Renal pelvis (tissue), 3 donors: Measurements from ENCODE around the gene ILDR2. TPM values are rescaled to one million over a fixed set of nuclear protein-coding genes. Genes with fewer than 3 reads are reported as not detected.

Source experiments
- polyA plus RNA-seq, 3 donors: library from polyadenylated mRNA; unstranded; fragments of 120-200 nt; gene quantifications; one replicate each; pipeline ENCODE4 v1.2.1, GENCODE V29; 2013; ENCODE audit not compliant: insufficient read length in 3 of 3

Gene ILDR2
- polyA plus RNA-seq, 3 donors: 14.1 to 16.9 (median 15.0) TPM

Other genes starting within 250 kb of the ILDR2 start
- 10 to 100 TPM; 40.7 to 42.8 (median 41.6) TPM for gene POGK, start 136.1 kb downstream of the ILDR2 start, polyA plus RNA-seq
- gene TADA1, start 99.3 kb downstream of the ILDR2 start, polyA plus RNA-seq: 10 to 100 TPM; 22.4 to 25.7 (median 23.9) TPM
- 1 to 10 TPM; 1.9 to 3.9 (median 3.3) TPM for gene MAEL, start 13.7 kb upstream of the ILDR2 start, polyA plus RNA-seq
- 1 to 10 TPM in 2 of 3 donors, under 1 TPM in 1; 0.64 to 1.8 (median 1.8) TPM for gene GPA33, start 114.8 kb upstream of the ILDR2 start, polyA plus RNA-seq
- under 1 TPM; 0.36 to 0.55 (median 0.54) TPM for gene STYXL2, start 118.5 kb upstream of the ILDR2 start, polyA plus RNA-seq
- 10 to 100 TPM; 13.6 to 18.5 (median 18.5) TPM for gene POU2F1, start 245.3 kb upstream of the ILDR2 start, polyA plus RNA-seq